Endodermal cell (in vitro differentiated cells): ENCODE data around the gene SLC25A17. TPM values are rescaled to one million over a fixed set of nuclear protein-coding genes. Genes with fewer than 3 reads are reported as not detected.

Source experiments
- DNase-seq: peaks from one replicate; pipeline ENCODE4 v3.0.0-alpha.2; 2017
- H3K27ac ChIP-seq: 2 replicates; pipeline ENCODE4 v1.5.1; 2013; ENCODE audit warnings: mild to moderate bottlenecking, low read depth, low read length, moderate library complexity
- H3K27me3 ChIP-seq: 2 replicates; pipeline ENCODE4 v1.6.1; 2013; ENCODE audit warnings: mild to moderate bottlenecking, low read length, moderate library complexity; ENCODE audit not compliant: insufficient read depth, control insufficient read depth, poor library complexity, severe bottlenecking
- H3K36me3 ChIP-seq: 2 replicates; pipeline ENCODE4 v1.7.0; 2013; ENCODE audit warnings: mild to moderate bottlenecking, low read length, moderate library complexity; ENCODE audit not compliant: control insufficient read depth, insufficient read depth
- H3K4me1 ChIP-seq: one replicate; pipeline ENCODE4 v1.7.0; 2013; ENCODE audit warnings: low read length; ENCODE audit not compliant: control insufficient read depth, insufficient read depth
- H3K4me3 ChIP-seq: 2 replicates; pipeline ENCODE4 v1.5.1; 2013; ENCODE audit warnings: mild to moderate bottlenecking, low read length, moderate library complexity
- H3K9ac ChIP-seq: 2 replicates; pipeline ENCODE4 v1.6.1; 2013; ENCODE audit warnings: mild to moderate bottlenecking, low read length, moderate library complexity; ENCODE audit not compliant: poor library complexity, severe bottlenecking; ENCODE audit errors: extremely low read depth
- H3K9me3 ChIP-seq: 2 replicates; pipeline ENCODE4 v1.6.1; 2013; ENCODE audit warnings: mild to moderate bottlenecking, low read length, moderate library complexity; ENCODE audit not compliant: control insufficient read depth
- H3K27ac Mint-ChIP-seq: 2 replicates; pipeline ENCODE4 v1.8.0; 2020; ENCODE audit warnings: mixed read lengths
- H3K27me3 Mint-ChIP-seq: 2 replicates; pipeline ENCODE4 v1.8.0; 2021; ENCODE audit warnings: mild to moderate bottlenecking, mixed read lengths; ENCODE audit not compliant: insufficient read depth
- H3K36me3 Mint-ChIP-seq: 2 replicates; pipeline ENCODE4 v1.8.0; 2020; ENCODE audit warnings: low read depth, mixed read lengths
- H3K4me1 Mint-ChIP-seq: 2 replicates; pipeline ENCODE4 v1.8.0; 2020; ENCODE audit warnings: mixed read lengths
- H3K4me3 Mint-ChIP-seq: 2 replicates; pipeline ENCODE4 v1.8.0; 2020; ENCODE audit warnings: mild to moderate bottlenecking, moderate library complexity, mixed read lengths
- H3K9me3 Mint-ChIP-seq: 2 replicates; pipeline ENCODE4 v1.8.0; 2020; ENCODE audit warnings: mild to moderate bottlenecking, mixed read lengths
- WGBS, 2 experiments: methylation state at CpG; one replicate each; pipeline versions ENCODE4 v1.1.5 to v1.1.7; 2013; ENCODE audit warnings: missing lambda C conversion rate in 2 of 2, mixed read lengths in 1 of 2; ENCODE audit not compliant: insufficient coverage in 1 of 2, insufficient read length in 1 of 2; 5-methylcytosine and 5-hydroxymethylcytosine counted together
- total RNA-seq, 2 donors: library from RNA; stranded (reverse); fragmentation: NEBNext Ultra II Directional in 1 of 2; extraction: Animal tissue kit (Norgen Biotek cat#: 25700) in 1 of 2; gene quantifications; 2 replicates in 1 of 2; 3 replicates in 1 of 2; pipeline ENCODE4 v1.2.1, GENCODE V29; 2021
- TF ChIP-seq, protein P1 (sequence below): fragments of 200-600 bp; sonication (generic); conservative IDR thresholded peaks from 2 replicates; pipeline ENCODE4 v1.5.0; 2021; ENCODE audit warnings: antibody characterized with exemption, mild to moderate bottlenecking

Gene SLC25A17
- total RNA-seq, 2 donors from 2014 or later = 25.4 to 29.4 TPM

DNA sequence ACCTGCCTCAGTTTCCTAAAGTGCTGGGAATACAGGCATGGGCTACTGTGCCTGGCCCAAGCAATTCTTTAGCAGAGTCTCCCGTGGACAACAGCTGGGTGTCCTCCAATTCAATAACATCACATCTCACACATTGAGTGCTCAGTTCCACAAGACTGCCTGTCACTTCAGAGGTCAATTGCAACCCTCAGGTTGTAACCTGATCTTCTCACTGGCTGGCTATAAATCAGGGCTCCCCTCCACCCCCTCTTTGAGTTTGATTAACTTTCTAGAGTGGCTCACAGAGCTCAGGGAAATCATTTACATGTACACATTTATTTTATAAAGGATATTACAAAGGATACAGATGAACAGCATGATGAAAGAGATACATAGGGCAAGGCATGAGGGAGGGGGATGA, 71.8 kb downstream of the SLC25A17 start:
- Mint-ChIP-seq H3K36me3 (peaks cover 2% of the 10 kb centered on the region), H3K27ac (no peak overlapping the region), H3K9me3 (peaks cover 22% of the 10 kb centered on the region), H3K4me3 (no peak overlapping the region), H3K4me1 (peaks cover 16% of the 10 kb centered on the region), H3K27me3 (peaks cover 2% of the 10 kb centered on the region)
- Histone ChIP-seq H3K4me3 (no peak overlapping the region), H3K9ac (no peak overlapping the region), H3K36me3 (no peaks in the 10 kb centered on the region), H3K4me1 (no peaks in the 10 kb centered on the region), H3K9me3 (peaks cover 15% of the 10 kb centered on the region), H3K27ac (no peak overlapping the region), H3K27me3 (no peaks in the 10 kb centered on the region)
- 88 to 100% methylated on average over 1 of the region's 1 CpG for WGBS, 2 experiments
- TF ChIP-seq, protein P1, sequence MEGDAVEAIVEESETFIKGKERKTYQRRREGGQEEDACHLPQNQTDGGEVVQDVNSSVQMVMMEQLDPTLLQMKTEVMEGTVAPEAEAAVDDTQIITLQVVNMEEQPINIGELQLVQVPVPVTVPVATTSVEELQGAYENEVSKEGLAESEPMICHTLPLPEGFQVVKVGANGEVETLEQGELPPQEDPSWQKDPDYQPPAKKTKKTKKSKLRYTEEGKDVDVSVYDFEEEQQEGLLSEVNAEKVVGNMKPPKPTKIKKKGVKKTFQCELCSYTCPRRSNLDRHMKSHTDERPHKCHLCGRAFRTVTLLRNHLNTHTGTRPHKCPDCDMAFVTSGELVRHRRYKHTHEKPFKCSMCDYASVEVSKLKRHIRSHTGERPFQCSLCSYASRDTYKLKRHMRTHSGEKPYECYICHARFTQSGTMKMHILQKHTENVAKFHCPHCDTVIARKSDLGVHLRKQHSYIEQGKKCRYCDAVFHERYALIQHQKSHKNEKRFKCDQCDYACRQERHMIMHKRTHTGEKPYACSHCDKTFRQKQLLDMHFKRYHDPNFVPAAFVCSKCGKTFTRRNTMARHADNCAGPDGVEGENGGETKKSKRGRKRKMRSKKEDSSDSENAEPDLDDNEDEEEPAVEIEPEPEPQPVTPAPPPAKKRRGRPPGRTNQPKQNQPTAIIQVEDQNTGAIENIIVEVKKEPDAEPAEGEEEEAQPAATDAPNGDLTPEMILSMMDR = no peak
- DNase-seq = no peak

DNA sequence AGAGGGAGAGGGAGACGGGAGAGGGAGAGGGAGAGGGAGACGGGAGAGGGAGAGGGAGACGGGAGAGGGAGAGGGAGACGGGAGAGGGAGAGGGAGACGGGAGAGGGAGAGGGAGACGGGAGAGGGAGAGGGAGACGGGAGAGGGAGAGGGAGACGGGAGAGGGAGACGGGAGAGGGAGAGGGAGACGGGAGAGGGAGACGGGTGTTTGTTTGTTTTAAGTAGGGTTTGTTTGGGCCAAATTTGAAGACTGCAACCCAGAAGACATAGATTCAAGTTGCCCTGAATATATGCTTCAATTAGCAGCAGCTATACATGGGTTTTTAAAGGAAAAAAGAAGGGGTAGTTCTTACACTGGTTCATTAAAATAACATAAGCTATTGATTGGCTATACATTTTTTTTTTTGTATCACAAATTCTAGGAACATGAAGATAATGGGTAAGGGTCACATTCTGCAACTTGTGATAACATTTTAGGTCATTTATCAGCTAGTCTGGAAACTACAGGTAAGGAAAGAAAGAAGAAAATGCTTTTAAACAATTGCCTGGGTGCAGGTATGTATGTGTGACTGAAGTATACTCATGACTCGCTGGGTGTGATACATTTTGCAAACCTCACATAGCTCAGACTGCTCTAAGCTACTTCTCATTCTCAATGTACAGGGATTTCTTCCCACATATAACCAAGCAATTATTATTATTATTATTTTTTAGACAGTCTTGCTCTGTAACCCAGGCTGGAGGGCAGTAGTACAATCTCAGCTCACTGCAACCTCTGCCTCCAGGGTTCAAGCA, 72.5 kb downstream of the SLC25A17 start:
- DNase-seq = no peak
- Mint-ChIP-seq H3K9me3 (peaks cover 22% of the 10 kb centered on the region), H3K27ac (no peak overlapping the region), H3K4me1 (peaks cover 16% of the 10 kb centered on the region), H3K36me3 (peaks cover 2% of the 10 kb centered on the region), H3K4me3 (no peak overlapping the region), H3K27me3 (peaks cover 2% of the 10 kb centered on the region)
- H3K36me3 ChIP-seq = no peaks in the 10 kb centered on the region
- H3K27me3 ChIP-seq = no peaks in the 10 kb centered on the region
- H3K27ac ChIP-seq = no peak overlapping the region
- peaks cover 15% of the 10 kb centered on the region for H3K9me3 ChIP-seq
- no peak overlapping the region for H3K9ac ChIP-seq
- WGBS, 2 experiments = 90% methylated on average over 2 of the region's 12 CpGs; no CpG with 5 or more reads in 1 of the 2 experiments
- no peak overlapping the region for H3K4me3 ChIP-seq
- TF ChIP-seq, protein P1 = no peak
- H3K4me1 ChIP-seq = no peaks in the 10 kb centered on the region

DNA sequence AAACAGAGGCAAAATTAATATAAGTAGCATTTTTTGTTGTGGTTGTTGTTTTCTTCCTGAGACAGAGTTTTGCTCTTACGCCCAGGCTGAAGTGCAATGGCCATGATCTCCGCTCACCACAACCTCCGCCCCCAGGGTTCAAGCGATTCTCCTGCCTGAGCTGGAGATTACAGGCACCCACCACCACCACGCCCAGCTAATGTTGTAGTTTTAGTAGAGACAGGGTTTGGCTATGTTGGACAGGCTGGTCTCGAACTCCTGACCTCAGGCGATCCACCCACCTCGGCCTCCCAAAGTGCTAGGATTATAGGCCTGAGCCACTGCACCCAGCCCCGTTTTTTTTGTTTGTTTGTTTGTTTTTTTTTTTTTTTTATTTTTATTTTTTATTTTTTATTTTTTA, 75.4 kb downstream of the SLC25A17 start:
- Mint-ChIP-seq H3K27ac (no peak overlapping the region), H3K4me3 (no peak overlapping the region), H3K4me1 (no peaks in the 10 kb centered on the region), H3K9me3 (peaks cover 14% of the 10 kb centered on the region), H3K36me3 (peaks cover 2% of the 10 kb centered on the region), H3K27me3 (peaks cover 2% of the 10 kb centered on the region)
- Histone ChIP-seq H3K27ac (no peak overlapping the region), H3K27me3 (no peaks in the 10 kb centered on the region), H3K4me3 (no peak overlapping the region), H3K9ac (no peak overlapping the region), H3K4me1 (no peaks in the 10 kb centered on the region), H3K9me3 (peaks cover 11% of the 10 kb centered on the region), H3K36me3 (no peaks in the 10 kb centered on the region)
- TF ChIP-seq, protein P1 = no peak
- 93 to 98% methylated on average over 7 of the region's 9 CpGs for WGBS, 2 experiments
- DNase-seq = no peak
